ENCODE data around the gene PLD1.

Gene PLD1

GRCh38 chr3:171606151-171606751 lies 204.0 kb downstream of the PLD1 start:
- no peak for TF ChIP-seq CTCF (conservative IDR thresholded peaks at IDR 0.05; ENCODE audit: low read length)
- DNase-seq (ENCODE audit: low read depth), result peak; percentile 20
- H3K4me3 ChIP-seq (ENCODE audit: low read length), result no peak overlapping the region

- no peak for TF ChIP-seq CTCF (conservative IDR thresholded peaks at IDR 0.05; ENCODE audit: low read length)
- DNase-seq (ENCODE audit: low read depth), result peak; percentile 13
- no peak overlapping the region for H3K4me3 ChIP-seq (ENCODE audit: low read length)
Observed at GRCh38 chr3:171604370-171604769, 205.9 kb downstream of the PLD1 start.

- no peak for DNase-seq (ENCODE audit: low read depth)
- TF ChIP-seq CTCF (conservative IDR thresholded peaks at IDR 0.05; ENCODE audit: low read length), result no peak
- H3K4me3 ChIP-seq (ENCODE audit: low read length), result no peak overlapping the region
Observed at GRCh38 chr3:171602072-171602471, 208.2 kb downstream of the PLD1 start.

GRCh38 chr3:171600030-171600429 lies 210.3 kb downstream of the PLD1 start:
- no peak for TF ChIP-seq CTCF (conservative IDR thresholded peaks at IDR 0.05; ENCODE audit: low read length)
- no peak overlapping the region for H3K4me3 ChIP-seq (ENCODE audit: low read length)
- DNase-seq (ENCODE audit: low read depth), result no peak

- H3K4me3 ChIP-seq (ENCODE audit: low read length), result no peak overlapping the region
- TF ChIP-seq CTCF (conservative IDR thresholded peaks at IDR 0.05; ENCODE audit: low read length), result no peak
- no peak for DNase-seq (ENCODE audit: low read depth)
Observed at GRCh38 chr3:171598990-171599389, 211.3 kb downstream of the PLD1 start.

- H3K4me3 ChIP-seq (ENCODE audit: low read length), result no peak overlapping the region
- no peak for DNase-seq (ENCODE audit: low read depth)
- TF ChIP-seq CTCF (conservative IDR thresholded peaks at IDR 0.05; ENCODE audit: low read length), result no peak
Observed at GRCh38 chr3:171592786-171593185, 217.5 kb downstream of the PLD1 start.

- no peak for DNase-seq (ENCODE audit: low read depth)
- TF ChIP-seq CTCF (conservative IDR thresholded peaks at IDR 0.05; ENCODE audit: low read length), result no peak
- H3K4me3 ChIP-seq (ENCODE audit: low read length), result no peak overlapping the region
Observed at GRCh38 chr3:171591070-171591469, 219.2 kb downstream of the PLD1 start.
